GM12875 (cell line): ENCODE data around the gene SLC2A3.
A peak's percentile ranks its signal among the peaks of the same experiment; 100 is the strongest.
"Not testable (repeated sequence)": the region's sequence is repeated elsewhere in the genome, so short reads cannot be mapped to it uniquely, and the experiment has no call there.

ENCODE experiments used
- H3K4me3 ChIP-seq: one replicate; pipeline ENCODE4 v1.5.1; 2011; ENCODE audit warnings: low read depth, low read length, control low read depth
- CTCF ChIP-seq: IDR thresholded peaks from 2 replicates; pipeline ENCODE4 v1.5.1; 2011; ENCODE audit warnings: low read depth, mild to moderate bottlenecking, control low read depth, inconsistent platforms, low read length, moderate library complexity, borderline replicate concordance; ENCODE audit not compliant: insufficient read depth

Gene SLC2A3

GRCh38 chr12:7970475-7971252 is 34.7 kb upstream of the SLC2A3 start:
- TF ChIP-seq CTCF: no peak
- peak overlapping the region; percentile 58 for H3K4me3 ChIP-seq

GRCh38 chr12:7966563-7966962 is 30.6 kb upstream of the SLC2A3 start:
- TF ChIP-seq CTCF: no peak
- H3K4me3 ChIP-seq: no peak overlapping the region

DNA sequence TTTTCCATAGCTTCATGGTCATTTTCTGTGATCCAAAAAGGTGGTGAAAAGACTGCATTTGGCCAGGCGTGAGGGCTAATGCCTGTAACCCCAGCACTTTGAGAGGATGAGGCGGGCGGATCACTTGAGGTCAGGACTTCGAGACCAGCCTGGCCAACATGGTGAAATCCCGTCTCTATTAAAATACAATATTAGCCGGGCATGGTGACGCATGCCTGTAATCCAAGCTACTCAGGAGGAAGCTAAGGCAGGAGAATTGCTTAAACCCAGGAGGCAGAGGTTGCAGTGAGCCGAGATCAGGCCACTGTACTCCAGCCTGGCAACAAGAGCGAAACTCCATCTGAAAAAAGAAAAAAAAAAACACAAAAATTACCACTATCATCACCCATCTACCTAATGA is 28.7 kb upstream of the SLC2A3 start:
- H3K4me3 ChIP-seq: not testable (repeated sequence)

DNA sequence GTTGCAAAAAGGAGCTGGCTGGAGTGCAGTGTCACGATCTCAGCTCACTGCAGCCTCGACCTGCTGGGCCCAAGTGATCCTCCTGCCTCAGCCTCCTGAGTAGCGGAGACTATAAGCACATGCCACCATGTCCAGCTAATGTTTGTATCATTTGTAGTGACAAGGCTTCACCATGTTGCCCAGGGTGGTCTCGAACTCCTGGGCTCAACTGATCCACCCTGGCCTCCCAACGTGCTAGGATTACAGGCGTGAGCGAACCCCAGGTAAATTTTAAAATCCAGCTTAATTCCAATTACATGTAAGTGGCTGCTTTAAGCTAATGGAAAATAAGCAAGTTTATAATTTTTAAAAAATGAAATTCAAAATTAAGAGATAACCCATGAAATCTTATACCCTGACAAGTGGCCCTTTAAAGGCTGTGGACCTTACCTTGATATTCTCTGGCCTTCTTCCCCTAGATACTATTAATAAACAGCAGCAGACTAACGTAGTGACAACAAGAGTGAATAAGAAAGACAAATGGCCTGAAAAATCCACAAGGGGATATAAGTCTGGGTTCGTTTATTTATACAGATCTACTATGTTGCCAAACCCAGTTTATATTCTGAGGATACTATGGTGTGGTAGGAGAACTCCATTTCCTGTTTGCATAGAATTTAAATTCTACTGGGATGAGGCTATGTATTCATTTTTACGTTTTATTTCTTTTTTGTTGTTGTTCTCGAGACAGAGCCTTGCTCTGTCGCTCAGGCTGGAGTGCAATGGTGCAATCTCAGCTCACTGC is 25.6 kb upstream of the SLC2A3 start:
- TF ChIP-seq CTCF: no peak
- H3K4me3 ChIP-seq: peak overlapping the region; percentile 40

DNA sequence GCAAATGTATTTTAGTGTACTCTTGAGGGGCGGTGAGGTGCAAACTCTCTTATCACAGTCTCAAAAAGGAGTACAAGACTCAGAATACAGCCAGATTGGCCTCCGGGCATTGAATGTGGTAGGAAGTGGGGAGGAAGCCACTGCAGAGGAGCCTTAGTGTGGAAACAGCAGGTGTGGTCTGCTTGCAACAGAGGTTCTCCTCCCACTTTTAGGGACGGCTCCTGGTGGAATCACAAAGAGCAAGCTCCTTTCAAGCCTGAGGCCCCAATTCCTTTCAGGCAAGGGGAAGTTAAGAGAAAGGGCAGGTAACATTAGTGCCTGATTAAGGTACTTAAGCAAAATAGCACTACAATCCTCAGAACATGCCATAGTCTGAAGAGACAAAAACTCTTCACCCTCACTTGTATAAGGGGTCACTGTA is 23.7 kb upstream of the SLC2A3 start:
- no peak overlapping the region for H3K4me3 ChIP-seq
- no peak for TF ChIP-seq CTCF

DNA sequence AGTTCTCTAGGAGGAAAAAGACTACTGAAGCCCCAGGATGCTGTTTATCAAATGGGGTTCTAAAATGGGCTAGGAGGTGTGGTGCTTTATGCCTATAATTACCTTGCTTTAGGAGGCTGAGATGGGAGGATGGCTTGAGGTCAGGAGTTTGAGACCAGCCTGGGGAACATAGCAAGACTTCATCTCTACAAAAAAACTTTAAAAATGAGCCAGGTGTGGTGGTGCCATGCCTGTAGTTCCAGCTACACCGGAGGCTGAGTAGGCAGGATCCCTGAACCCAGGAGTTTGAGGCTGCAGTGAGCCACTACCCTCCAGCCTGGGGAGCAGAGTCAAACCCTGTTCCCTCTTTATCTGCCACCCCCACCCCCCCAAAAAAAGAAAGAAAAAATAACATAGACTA is 23.3 kb upstream of the SLC2A3 start:
- no peak overlapping the region for H3K4me3 ChIP-seq
- TF ChIP-seq CTCF: no peak

- H3K4me3 ChIP-seq: not testable (repeated sequence)
Measured at GRCh38 chr12:7954877-7955276, 18.9 kb upstream of the SLC2A3 start.

GRCh38 chr12:7954418-7954817 is 18.4 kb upstream of the SLC2A3 start:
- H3K4me3 ChIP-seq: not testable (repeated sequence)

- H3K4me3 ChIP-seq: not testable (repeated sequence)
Measured at GRCh38 chr12:7953912-7954311, 17.9 kb upstream of the SLC2A3 start.
